Neural progenitor cell (in vitro differentiated cells): Measurements from ENCODE around the gene PCDHGA3. TPM values are rescaled to one million over a fixed set of nuclear protein-coding genes. Genes with fewer than 3 reads are reported as not detected.
"Not testable (repeated sequence)": the region's sequence is repeated elsewhere in the genome, so short reads cannot be mapped to it uniquely, and the experiment has no call there.

Experiments
- DNase-seq: peaks from one replicate; pipeline ENCODE4 v3.0.0-alpha.2; 2016; ENCODE audit warnings: low spot score
- H2AFZ ChIP-seq: fragments of 200-600 bp; sonication (generic); replicated peaks from 2 replicates; pipeline ENCODE4 v1.6.1; 2016; ENCODE audit warnings: antibody characterized with exemption
- H3F3A ChIP-seq: fragments of 200-600 bp; sonication (generic); 2 replicates; pipeline ENCODE4 v1.6.1; 2016; ENCODE audit warnings: antibody characterized with exemption, low read depth
- H3K27ac ChIP-seq: fragments of 200-600 bp; sonication (generic); 2 replicates; pipeline ENCODE4 v1.5.1; 2016; ENCODE audit warnings: mild to moderate bottlenecking
- H3K27me3 ChIP-seq: fragments of 200-600 bp; sonication (generic); 2 replicates; pipeline ENCODE4 v1.6.1; 2016; ENCODE audit warnings: mild to moderate bottlenecking, moderate library complexity
- H3K36me3 ChIP-seq: fragments of 200-600 bp; sonication (generic); 2 replicates; pipeline ENCODE4 v1.5.1; 2016
- H3K4me1 ChIP-seq: fragments of 200-600 bp; sonication (generic); 2 replicates; pipeline ENCODE4 v1.6.1; 2016; ENCODE audit warnings: mixed run types
- H3K4me2 ChIP-seq: fragments of 200-600 bp; sonication (generic); 2 replicates; pipeline ENCODE4 v1.6.1; 2016
- H3K4me3 ChIP-seq: fragments of 200-600 bp; sonication (generic); 2 replicates; pipeline ENCODE4 v1.5.1; 2016
- H3K79me2 ChIP-seq: fragments of 200-600 bp; sonication (generic); 2 replicates; pipeline ENCODE4 v1.6.1; 2016; ENCODE audit warnings: low read depth
- H3K9ac ChIP-seq: fragments of 200-600 bp; sonication (generic); 2 replicates; pipeline ENCODE4 v1.6.1; 2016
- H3K9me3 ChIP-seq: fragments of 200-600 bp; sonication (generic); 2 replicates; pipeline ENCODE4 v1.5.1; 2016; ENCODE audit warnings: low read depth
- H4K20me1 ChIP-seq: fragments of 200-600 bp; sonication (generic); 2 replicates; pipeline ENCODE4 v1.6.1; 2016; ENCODE audit warnings: low read depth
- H3K27ac Mint-ChIP-seq: 3 replicates; pipeline ENCODE4 v1.8.0; 2021; ENCODE audit warnings: mixed read lengths
- H3K27me3 Mint-ChIP-seq: 2 replicates; pipeline ENCODE4 v1.8.0; 2022; ENCODE audit warnings: low read depth, mild to moderate bottlenecking, inconsistent platforms, moderate library complexity, mixed read lengths; ENCODE audit not compliant: insufficient read depth
- H3K36me3 Mint-ChIP-seq: 3 replicates; pipeline ENCODE4 v1.8.0; 2021; ENCODE audit warnings: mixed read lengths
- H3K4me1 Mint-ChIP-seq: 3 replicates; pipeline ENCODE4 v1.8.0; 2021; ENCODE audit warnings: mixed read lengths
- H3K4me3 Mint-ChIP-seq: 3 replicates; pipeline ENCODE4 v1.8.0; 2021; ENCODE audit warnings: mild to moderate bottlenecking, moderate library complexity, mixed read lengths
- H3K9me3 Mint-ChIP-seq: 3 replicates; pipeline ENCODE4 v1.8.0; 2020; ENCODE audit warnings: mixed read lengths
- EZH2 ChIP-seq: fragments of 200-600 bp; sonication (generic); IDR thresholded peaks from 2 replicates; pipeline ENCODE4 v1.6.1; 2017; ENCODE audit warnings: antibody characterized with exemption, mild to moderate bottlenecking, moderate library complexity
- EZH2phosphoT487 ChIP-seq: fragments of 200-600 bp; sonication (generic); IDR thresholded peaks from 2 replicates; pipeline ENCODE4 v1.6.1; 2017; ENCODE audit warnings: antibody characterized with exemption
- total RNA-seq: library from RNA; depleted of rRNA; stranded (reverse); fragments of >200 nt; gene quantifications from 2 replicates; pipeline ENCODE4 v1.2.3, GENCODE V29; 2015; ENCODE audit warnings: low replicate concordance
- TF ChIP-seq, protein P1 (sequence below): fragments of 200-600 bp; sonication (generic); IDR thresholded peaks from 2 replicates; pipeline ENCODE4 v1.5.1; 2017; ENCODE audit warnings: antibody characterized with exemption, mild to moderate bottlenecking

The PCDHGA3 gene
- total RNA-seq, 1 donor from 2014 or later, result 0.54 TPM

GRCh38 chr5:141306630-141307029, 37.0 kb upstream of the PCDHGA3 start:
- Mint-ChIP-seq H3K9me3 (peaks cover 81% of the 10 kb centered on the region), H3K36me3 (peaks cover 44% of the 10 kb centered on the region), H3K4me3 (no peak overlapping the region), H3K27ac (no peak overlapping the region), H3K27me3 (peaks cover 10% of the 10 kb centered on the region), H3K4me1 (no peaks in the 10 kb centered on the region)
- Histone ChIP-seq H3K4me1 (no peaks in the 10 kb centered on the region), H3K4me2 (no peak overlapping the region), H3F3A (no peaks in the 10 kb centered on the region), H3K27me3 (no peaks in the 10 kb centered on the region), H2AFZ (no peak overlapping the region), H4K20me1 (no peaks in the 10 kb centered on the region), H3K27ac (no peak overlapping the region), H3K36me3 (no peaks in the 10 kb centered on the region), H3K9me3 (no peaks in the 10 kb centered on the region), H3K79me2 (no peaks in the 10 kb centered on the region), H3K4me3 (no peak overlapping the region), H3K9ac (no peak overlapping the region)
- TF ChIP-seq, protein P1, sequence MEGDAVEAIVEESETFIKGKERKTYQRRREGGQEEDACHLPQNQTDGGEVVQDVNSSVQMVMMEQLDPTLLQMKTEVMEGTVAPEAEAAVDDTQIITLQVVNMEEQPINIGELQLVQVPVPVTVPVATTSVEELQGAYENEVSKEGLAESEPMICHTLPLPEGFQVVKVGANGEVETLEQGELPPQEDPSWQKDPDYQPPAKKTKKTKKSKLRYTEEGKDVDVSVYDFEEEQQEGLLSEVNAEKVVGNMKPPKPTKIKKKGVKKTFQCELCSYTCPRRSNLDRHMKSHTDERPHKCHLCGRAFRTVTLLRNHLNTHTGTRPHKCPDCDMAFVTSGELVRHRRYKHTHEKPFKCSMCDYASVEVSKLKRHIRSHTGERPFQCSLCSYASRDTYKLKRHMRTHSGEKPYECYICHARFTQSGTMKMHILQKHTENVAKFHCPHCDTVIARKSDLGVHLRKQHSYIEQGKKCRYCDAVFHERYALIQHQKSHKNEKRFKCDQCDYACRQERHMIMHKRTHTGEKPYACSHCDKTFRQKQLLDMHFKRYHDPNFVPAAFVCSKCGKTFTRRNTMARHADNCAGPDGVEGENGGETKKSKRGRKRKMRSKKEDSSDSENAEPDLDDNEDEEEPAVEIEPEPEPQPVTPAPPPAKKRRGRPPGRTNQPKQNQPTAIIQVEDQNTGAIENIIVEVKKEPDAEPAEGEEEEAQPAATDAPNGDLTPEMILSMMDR, result no peak
- TF ChIP-seq EZH2phosphoT487, result no peak
- no peak for TF ChIP-seq EZH2
- no peak for DNase-seq

- H3K4me1 ChIP-seq, result no peaks in the 10 kb centered on the region
- H3K4me2 ChIP-seq, result no peak overlapping the region
- no peak overlapping the region for H2AFZ ChIP-seq
- Mint-ChIP-seq H3K27me3 (peaks cover 4% of the 10 kb centered on the region), H3K4me3 (no peak overlapping the region), H3K9me3 (peaks cover 90% of the 10 kb centered on the region), H3K36me3 (peaks cover 74% of the 10 kb centered on the region), H3K4me1 (no peaks in the 10 kb centered on the region), H3K27ac (no peak overlapping the region)
- H3F3A ChIP-seq, result no peaks in the 10 kb centered on the region
- no peak for DNase-seq
- no peak overlapping the region for H3K9ac ChIP-seq
- H3K4me3 ChIP-seq, result no peak overlapping the region
- peaks cover 21% of the 10 kb centered on the region for H3K36me3 ChIP-seq
- H3K27ac ChIP-seq, result no peak overlapping the region
- TF ChIP-seq EZH2 (no peak), EZH2phosphoT487 (no peak)
- TF ChIP-seq, protein P1, result no peak
- H4K20me1 ChIP-seq, result no peaks in the 10 kb centered on the region
- H3K27me3 ChIP-seq, result no peaks in the 10 kb centered on the region
- H3K79me2 ChIP-seq, result peaks cover 48% of the 10 kb centered on the region
- H3K9me3 ChIP-seq, result peaks cover 14% of the 10 kb centered on the region
These were observed 29.9 kb upstream of the PCDHGA3 start for GRCh38 chr5:141313711-141314110.

DNA sequence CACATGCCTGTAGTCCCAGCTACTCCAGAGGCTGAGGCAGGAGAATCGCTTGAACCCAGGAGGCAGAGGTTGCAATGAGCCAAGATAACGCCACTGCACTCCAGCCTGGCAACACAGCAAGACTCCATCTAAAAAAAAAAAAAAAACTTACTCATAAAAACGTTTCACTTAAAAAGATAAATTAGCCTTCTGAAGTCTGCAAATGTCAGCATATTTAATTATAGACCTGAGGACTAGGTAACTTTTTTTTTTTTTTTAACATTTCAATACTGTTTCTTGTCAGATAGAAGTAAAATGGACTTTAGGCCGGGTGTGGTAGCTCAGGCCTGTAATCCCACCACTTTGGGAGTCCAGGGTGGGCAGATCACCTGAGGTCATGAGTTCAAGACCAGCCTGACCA, 26.7 kb upstream of the PCDHGA3 start:
- H3K27ac Mint-ChIP-seq, H3K4me1 ChIP-seq, H3K4me1 Mint-ChIP-seq, H3K4me3 ChIP-seq, H3K27me3 ChIP-seq, H3K4me2 ChIP-seq, H3K27me3 Mint-ChIP-seq, DNase-seq, H3K9ac ChIP-seq, H2AFZ ChIP-seq, H4K20me1 ChIP-seq, H3K4me3 Mint-ChIP-seq, H3K27ac ChIP-seq: not testable (repeated sequence)
- Histone ChIP-seq H3K79me2 (peaks cover 64% of the 10 kb centered on the region), H3K9me3 (peaks cover 26% of the 10 kb centered on the region), H3K36me3 (peaks cover 33% of the 10 kb centered on the region), H3F3A (peaks cover 17% of the 10 kb centered on the region)
- Mint-ChIP-seq H3K9me3 (peaks cover 95% of the 10 kb centered on the region), H3K36me3 (peaks cover 76% of the 10 kb centered on the region)

GRCh38 chr5:141319202-141319601, 24.4 kb upstream of the PCDHGA3 start:
- H3K4me2 ChIP-seq, result no peak overlapping the region
- H3K36me3 Mint-ChIP-seq, result peaks cover 57% of the 10 kb centered on the region

More at GRCh38 chr5:141319202-141319601, 24.4 kb upstream of the PCDHGA3 start:
- TF ChIP-seq EZH2phosphoT487, result no peak
- Mint-ChIP-seq H3K27ac (no peak overlapping the region), H3K4me3 (peak overlapping the region; percentile 98), H3K27me3 (peaks cover 8% of the 10 kb centered on the region), H3K9me3 (peaks cover 83% of the 10 kb centered on the region), H3K4me1 (peaks cover 4% of the 10 kb centered on the region)
- H2AFZ ChIP-seq, result no peak overlapping the region
- H3K4me3 ChIP-seq, result peak overlapping the region; percentile 83
- no peaks in the 10 kb centered on the region for H4K20me1 ChIP-seq
- H3K4me1 ChIP-seq, result no peaks in the 10 kb centered on the region
- no peak overlapping the region for H3K27ac ChIP-seq
- H3K9ac ChIP-seq, result no peak overlapping the region
- peaks cover 26% of the 10 kb centered on the region for H3K9me3 ChIP-seq
- H3K79me2 ChIP-seq, result peaks cover 45% of the 10 kb centered on the region
- peaks cover 33% of the 10 kb centered on the region for H3K36me3 ChIP-seq
- no peak for DNase-seq
- H3K27me3 ChIP-seq, result no peaks in the 10 kb centered on the region
- peaks cover 17% of the 10 kb centered on the region for H3F3A ChIP-seq
